Occipital lobe (tissue), 2 donors: ENCODE data around the gene XPR1. TPM values are rescaled to one million over a fixed set of nuclear protein-coding genes. Genes with fewer than 3 reads are reported as not detected.
A peak's percentile ranks its signal among the peaks of the same experiment; 100 is the strongest.

ENCODE experiments used
- DNase-seq: peaks from one replicate; lab custom pipeline; 2025; lab: John Stamatoyannopoulos, UW
- total RNA-seq: library from RNA; depleted of rRNA; stranded (reverse); fragments of >200 nt; gene quantifications from one replicate; pipeline ENCODE4 v1.2.3, GENCODE V29; 2014

Gene XPR1
- 370 TPM for total RNA-seq

DNA sequence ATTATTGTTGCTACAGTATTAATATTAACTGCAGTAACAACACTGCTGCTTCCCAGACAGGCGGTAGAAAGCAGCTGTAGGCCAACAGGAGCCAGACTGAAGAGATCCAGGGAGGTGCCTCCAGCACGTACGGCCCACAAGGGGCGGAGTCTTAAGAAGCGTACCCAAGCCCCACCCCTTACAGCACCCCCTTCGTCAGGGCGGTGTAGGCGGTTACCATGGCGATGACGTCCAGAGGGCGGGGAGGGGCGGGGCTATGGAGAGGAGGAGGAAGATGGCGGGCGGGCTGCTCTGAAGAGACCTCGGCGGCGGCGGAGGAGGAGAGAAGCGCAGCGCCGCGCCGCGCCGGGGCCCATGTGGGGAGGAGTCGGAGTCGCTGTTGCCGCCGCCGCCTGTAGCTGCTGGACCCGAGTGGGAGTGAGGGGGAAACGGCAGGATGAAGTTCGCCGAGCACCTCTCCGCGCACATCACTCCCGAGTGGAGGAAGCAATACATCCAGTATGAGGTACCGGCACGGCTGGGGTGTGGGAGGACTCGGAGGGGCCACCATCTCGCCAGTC lies at the start of gene XPR1:
TSS of gene XPR1 (plus strand) at position 257 of the 560 bp plus-strand sequence. CDS start at position 437, 180 bp downstream.
- peak; percentile 99 for DNase-seq

- no peak for DNase-seq
These were observed 47.0 kb upstream of the XPR1 start for GRCh38 chr1:180584869-180585268.

DNA sequence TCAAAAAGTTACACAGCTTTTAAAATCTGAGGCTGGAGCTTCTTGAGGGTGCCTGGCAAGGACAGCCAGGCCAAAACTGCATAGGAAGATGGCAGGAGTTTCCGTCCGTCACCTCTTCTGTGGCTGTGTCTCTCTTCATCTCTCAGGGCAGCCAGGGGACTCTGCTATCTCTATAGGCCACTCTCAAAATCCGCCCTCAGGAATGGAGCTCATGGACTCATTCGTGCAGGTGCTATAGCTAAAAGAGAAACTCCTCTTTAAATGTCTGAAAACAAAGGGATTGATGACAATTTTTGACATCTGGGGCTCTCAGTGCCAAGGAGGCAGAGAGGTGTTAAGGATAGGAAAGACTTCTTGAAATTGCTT lies 45.8 kb upstream of the XPR1 start:
- DNase-seq = no peak

DNA sequence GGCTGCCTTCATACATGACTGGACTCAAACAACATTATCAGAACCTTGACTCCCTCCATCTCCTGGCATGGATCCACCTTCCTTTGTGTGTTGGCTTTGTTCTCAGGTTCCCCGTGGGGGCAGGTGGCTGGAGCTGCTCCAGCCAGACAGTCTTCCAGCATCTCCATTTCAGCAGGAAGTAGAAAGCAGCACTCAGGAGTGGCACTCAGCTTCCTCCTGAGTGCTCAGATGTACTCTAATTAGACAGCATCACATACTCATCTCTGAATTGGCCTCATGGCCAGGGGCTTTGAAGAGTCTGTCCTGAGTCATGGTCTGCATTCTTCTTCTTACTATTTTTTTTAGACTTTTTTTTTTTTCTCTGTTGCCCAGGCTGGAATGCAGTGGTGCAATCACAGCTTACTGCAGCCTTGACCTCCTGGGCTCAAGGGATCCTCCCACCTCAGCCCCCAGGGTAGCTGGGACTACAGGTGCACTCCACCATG lies 45.1 kb upstream of the XPR1 start:
- no peak for DNase-seq

DNA sequence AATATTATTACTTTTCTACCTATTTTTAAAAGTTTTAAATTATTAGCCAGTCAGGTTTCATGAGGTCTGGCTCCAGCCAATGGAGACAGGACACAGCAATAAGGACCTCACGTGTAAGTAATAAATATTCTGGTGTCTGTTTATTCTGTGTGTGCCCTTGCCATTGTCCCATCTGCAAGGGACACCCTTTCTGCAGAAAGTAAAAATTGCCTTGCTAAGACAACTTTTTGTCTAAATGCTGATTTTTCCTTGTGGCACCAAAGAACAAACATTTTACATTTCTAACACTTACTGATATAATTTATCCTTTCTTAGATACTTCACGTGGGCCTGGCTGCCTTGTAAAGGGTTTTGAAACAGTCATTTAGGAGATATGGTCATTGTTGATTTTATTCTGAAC lies 43.7 kb upstream of the XPR1 start:
- no peak for DNase-seq

DNA sequence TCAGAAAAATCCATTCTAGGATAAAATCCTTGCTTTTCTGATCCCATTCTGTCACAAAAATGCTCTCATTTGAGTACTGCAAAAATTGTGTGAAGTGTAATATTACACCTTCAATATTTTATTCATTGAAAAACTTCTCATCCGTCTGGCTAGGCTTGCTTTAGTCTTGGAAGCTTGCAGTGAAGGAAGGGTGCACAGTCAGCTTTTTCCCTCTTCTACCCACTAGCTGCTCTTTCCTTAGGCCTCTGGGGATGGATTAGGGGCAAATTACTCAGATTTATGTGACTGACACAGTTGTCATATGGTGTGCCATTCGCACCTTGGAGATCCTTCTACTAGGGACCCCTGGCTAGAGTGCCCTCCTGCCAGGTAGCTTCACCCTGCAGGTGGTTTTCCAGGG lies 40.9 kb upstream of the XPR1 start:
- DNase-seq = no peak

GRCh38 chr1:180593382-180593781 lies 38.4 kb upstream of the XPR1 start:
- DNase-seq = no peak

- DNase-seq = no peak
These were observed 37.1 kb upstream of the XPR1 start for GRCh38 chr1:180594723-180595122.

- DNase-seq = no peak
These were observed 35.9 kb upstream of the XPR1 start for GRCh38 chr1:180595966-180596365.

- DNase-seq = no peak
These were observed 34.3 kb upstream of the XPR1 start for GRCh38 chr1:180597520-180597919.

- DNase-seq = no peak
These were observed 33.4 kb upstream of the XPR1 start for GRCh38 chr1:180598333-180598974.

- DNase-seq = no peak
These were observed 31.5 kb upstream of the XPR1 start for GRCh38 chr1:180600343-180600742.

DNA sequence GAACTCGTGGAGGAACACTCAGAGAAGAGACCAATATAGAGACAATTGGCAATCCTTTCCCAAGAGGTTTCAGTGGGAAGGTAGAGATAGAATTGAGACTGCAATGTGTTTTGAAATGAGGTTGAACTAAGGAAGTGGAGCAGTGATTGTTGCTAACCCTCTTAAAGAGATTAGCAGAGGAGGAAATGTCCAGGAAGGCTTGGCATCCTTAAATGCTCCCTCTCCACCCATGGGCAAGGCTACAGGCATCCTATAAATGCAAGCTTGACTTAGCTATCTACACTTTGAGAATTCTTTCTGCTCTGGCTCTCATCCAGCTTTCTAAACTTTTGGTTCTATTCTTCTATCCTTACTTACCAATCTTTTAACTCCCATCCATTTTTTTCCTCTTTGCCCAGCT lies 30.3 kb upstream of the XPR1 start:
- DNase-seq = no peak

DNA sequence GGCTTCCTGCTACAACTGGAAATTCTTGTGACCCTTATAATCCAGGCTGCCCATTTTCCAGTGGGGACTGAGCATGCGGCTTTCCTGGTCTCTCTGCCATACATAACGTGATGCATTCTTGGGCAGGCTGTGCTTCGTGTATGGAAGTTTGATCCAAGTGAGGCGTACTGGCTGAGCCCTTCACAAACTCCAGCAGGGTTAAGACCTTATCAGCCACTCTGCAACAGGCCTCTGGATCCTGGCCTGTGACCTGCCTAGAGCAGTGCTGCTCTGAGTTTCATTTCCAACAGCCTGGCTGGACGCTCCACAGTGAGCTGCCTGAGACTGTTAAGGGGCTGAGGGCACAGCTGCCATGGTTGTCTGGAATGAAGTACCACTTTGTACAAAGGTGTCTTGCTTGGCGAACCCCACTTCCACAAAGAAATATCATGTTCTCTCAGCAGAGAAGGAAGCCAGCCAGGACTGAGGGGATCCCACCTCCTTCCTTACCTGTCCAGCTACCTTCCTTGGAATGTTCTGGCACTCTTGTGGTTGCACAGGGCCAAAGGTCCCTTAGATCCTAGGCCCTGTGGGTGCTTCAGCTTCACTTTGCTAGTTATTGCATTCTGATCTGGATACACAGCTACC lies 28.5 kb upstream of the XPR1 start:
- no peak for DNase-seq

GRCh38 chr1:180603850-180604226 lies 28.0 kb upstream of the XPR1 start:
- no peak for DNase-seq

- no peak for DNase-seq
These were observed 25.7 kb upstream of the XPR1 start for GRCh38 chr1:180606155-180606554.

GRCh38 chr1:180609643-180610555 lies 21.9 kb upstream of the XPR1 start:
- no peak for DNase-seq

- no peak for DNase-seq
These were observed 21.2 kb upstream of the XPR1 start for GRCh38 chr1:180610556-180611015.

GRCh38 chr1:180611016-180611930 lies 20.5 kb upstream of the XPR1 start:
- DNase-seq = peak; percentile 4

DNA sequence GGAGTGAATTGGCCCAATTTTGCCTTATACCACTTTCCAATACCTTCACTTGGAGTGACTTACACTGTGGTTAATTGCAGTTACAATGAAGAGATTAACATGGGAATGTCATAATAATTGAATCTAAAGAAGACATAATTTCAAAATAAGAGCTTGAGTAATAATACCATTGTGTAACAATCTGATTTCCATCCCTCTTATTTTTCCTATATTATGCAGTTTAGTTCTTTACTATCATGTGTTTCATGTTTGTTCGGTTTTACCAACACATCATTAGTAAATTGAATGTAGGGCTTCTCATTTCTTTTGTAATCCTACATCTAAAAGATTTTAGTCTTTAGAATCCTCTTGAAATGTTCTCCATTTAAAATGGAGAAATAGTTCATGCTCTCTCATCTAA lies 19.2 kb upstream of the XPR1 start:
- DNase-seq = no peak

DNA sequence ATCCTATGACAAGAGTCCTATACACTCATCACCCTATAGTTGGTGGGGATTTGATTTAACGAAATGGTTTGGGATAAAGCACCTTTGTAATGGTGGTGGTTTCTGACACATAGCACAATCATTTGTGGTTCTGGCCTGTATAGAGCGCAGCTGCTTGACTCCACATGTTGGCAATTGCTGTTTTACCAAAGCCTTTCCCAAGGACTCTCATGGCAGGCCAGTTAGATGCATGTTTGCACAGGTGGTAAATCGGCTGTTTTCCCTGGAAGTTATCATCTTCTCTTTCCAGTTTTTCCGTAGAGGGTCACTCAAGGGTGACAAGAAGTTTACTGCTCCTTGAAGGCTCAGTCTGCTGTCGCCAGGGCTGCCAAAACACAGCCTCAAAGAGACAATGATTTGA lies 17.1 kb upstream of the XPR1 start:
- DNase-seq = no peak
